HCT116 (cell line): ENCODE data around the gene ABCC11. TPM values are rescaled to one million over a fixed set of nuclear protein-coding genes. Genes with fewer than 3 reads are reported as not detected.

ENCODE experiments used
- ATAC-seq: fragments of 200-7000 bp; cut with Tn5 transposase; 2 replicates; pipeline ENCODE4 v1.9.1; 2020; ENCODE audit warnings: mild to moderate bottlenecking, moderate library complexity
- BruUV-seq: library from RNA; stranded (reverse); fragments of 400-500 nt; replicated peaks from 2 replicates; lab custom pipeline; 2021; lab: Mats Ljungman, UMichigan
- CTCF ChIA-PET: fragments of 300-600 bp; sonication (Branson Sonifier 250); formaldehyde crosslinking; loops from one replicate; lab custom pipeline; 2021; ENCODE audit warnings: antibody characterized with exemption; lab: Charles Lee
- POLR2A ChIA-PET: fragments of 300-600, 350-600 bp; sonication (Branson Sonifier 250); formaldehyde crosslinking; loops from one replicate; lab custom pipeline; 2021; ENCODE audit warnings: antibody characterized with exemption; lab: Charles Lee
- RAD21 ChIA-PET, 2 experiments: fragments of 300-600 bp; sonication (Branson Sonifier 250); formaldehyde crosslinking; loops; one replicate each; lab custom pipeline; 2023; ENCODE audit warnings: low total read pairs in 2 of 2; ENCODE audit not compliant: uncharacterized antibody in 2 of 2, unreplicated experiment in 2 of 2, low non-redundant PET in 1 of 2; lab: Charles Lee
- DNase-seq: peaks from one replicate; pipeline ENCODE4 v3.0.0-alpha.2; 2010; ENCODE audit warnings: low read depth, low spot score
- H2AFZ ChIP-seq: fragments of 200-600 bp; shearing (Covaris generic), sonication (generic); 2 replicates; pipeline ENCODE4 v1.6.1; 2017; ENCODE audit warnings: low read depth, mixed run types, mixed read lengths, antibody characterized with exemption, low read length; ENCODE audit not compliant: poor library complexity, severe bottlenecking
- H3K27ac ChIP-seq: 2 replicates; pipeline ENCODE4 v1.5.1; 2012; ENCODE audit warnings: low read depth, low read length
- H3K27me3 ChIP-seq: fragments of 200-600 bp; sonication (generic); 2 replicates; pipeline ENCODE4 v1.6.1; 2016; ENCODE audit warnings: mixed run types, low read length, mixed read lengths; ENCODE audit not compliant: insufficient read depth
- H3K36me3 ChIP-seq, 2 experiments: fragments of 200-500 bp in 1 of 2; fragments of 200-600 bp in 1 of 2; sonication (Bioruptor generic) in 1 of 2; sonication (generic) in 1 of 2; 2 replicates each; pipeline versions ENCODE4 v1.5.1 to v1.6.1; 2014 to 2016; ENCODE audit warnings: low read length in 2 of 2, inconsistent platforms in 1 of 2, mixed read lengths in 1 of 2, mixed run types in 1 of 2; ENCODE audit not compliant: insufficient read depth in 2 of 2, control insufficient read depth in 1 of 2
- H3K4me1 ChIP-seq, 2 experiments: fragments of 200-600 bp in 1 of 2; sonication (generic) in 1 of 2; 2 replicates each; pipeline versions ENCODE4 v1.5.1 to v1.6.1; 2012 to 2017; ENCODE audit warnings: low read length in 2 of 2, inconsistent platforms in 1 of 2, mild to moderate bottlenecking in 1 of 2, mixed read lengths in 1 of 2, mixed run types in 1 of 2, moderate library complexity in 1 of 2; ENCODE audit not compliant: insufficient read depth in 2 of 2, control insufficient read depth in 1 of 2
- H3K4me2 ChIP-seq: fragments of 200-600 bp; sonication (generic); 2 replicates; pipeline ENCODE4 v1.6.1; 2017; ENCODE audit warnings: mixed run types, low read length, mixed read lengths
- H3K4me3 ChIP-seq, 2 experiments: fragments of 200-600 bp in 1 of 2; sonication (generic) in 1 of 2; replicated peaks in 1 of 2; 2 replicates each; pipeline ENCODE4 v1.5.1; 2011 to 2016; ENCODE audit warnings: low read length in 2 of 2, control low read depth in 1 of 2, low read depth in 1 of 2, mild to moderate bottlenecking in 1 of 2, mixed read lengths in 1 of 2, mixed run types in 1 of 2
- H3K79me2 ChIP-seq: fragments of 200-600 bp; sonication (generic); 2 replicates; pipeline ENCODE4 v1.6.1; 2017; ENCODE audit warnings: mild to moderate bottlenecking, mixed run types, low read length, moderate library complexity, mixed read lengths; ENCODE audit not compliant: insufficient read depth
- H3K9ac ChIP-seq: fragments of 200-600 bp; sonication (generic); 2 replicates; pipeline ENCODE4 v1.6.1; 2016; ENCODE audit warnings: low read length, mixed read lengths
- H3K9me2 ChIP-seq: fragments of 200-600 bp; sonication (generic), shearing (Covaris generic); 2 replicates; pipeline ENCODE4 v1.6.1; 2017; ENCODE audit warnings: mixed run types, mild to moderate bottlenecking, moderate library complexity; ENCODE audit not compliant: insufficient read depth
- H3K9me3 ChIP-seq, 2 experiments: fragments of 200-500 bp in 1 of 2; fragments of 200-600 bp in 1 of 2; sonication (Bioruptor generic) in 1 of 2; sonication (generic) in 1 of 2; 2 replicates each; pipeline ENCODE4 v1.6.1; 2014 to 2017; ENCODE audit warnings: low read length in 2 of 2, mixed read lengths in 2 of 2, inconsistent platforms in 1 of 2, low read depth in 1 of 2, mild to moderate bottlenecking in 1 of 2, mixed run types in 1 of 2, moderate library complexity in 1 of 2; ENCODE audit not compliant: control insufficient read depth in 1 of 2, insufficient read depth in 1 of 2
- H4K20me1 ChIP-seq: fragments of 200-600 bp; sonication (generic), shearing (Covaris generic); 2 replicates; pipeline ENCODE4 v1.6.1; 2017; ENCODE audit warnings: mixed run types, mild to moderate bottlenecking, moderate library complexity; ENCODE audit not compliant: insufficient read depth
- EGR1 ChIP-seq: IDR thresholded peaks from 2 replicates; pipeline ENCODE4 v1.6.1; 2012; ENCODE audit warnings: low read depth
- POLR2A ChIP-seq: IDR thresholded peaks from 2 replicates; pipeline ENCODE4 v1.7.0; 2011; ENCODE audit warnings: borderline replicate concordance; ENCODE audit not compliant: insufficient read depth, insufficient read length; ENCODE audit errors: extremely low read depth
- SRF ChIP-seq: IDR thresholded peaks from 2 replicates; pipeline ENCODE4 v1.6.1; 2012; ENCODE audit warnings: low read depth
- ZNF274 ChIP-seq: fragments of 200-500 bp; sonication (Bioruptor generic); IDR thresholded peaks from 2 replicates; pipeline ENCODE4 v1.6.1; 2014; ENCODE audit warnings: mild to moderate bottlenecking, low read depth, low read length, inconsistent platforms
- intact Hi-C: fragments of 100-400 bp; cut with micrococcal nuclease; formaldehyde crosslinking; loops from 2 replicates; pipeline ENCODE4 v1.10.0; 2022
- total RNA-seq: library from RNA; stranded (reverse); gene quantifications from one replicate; pipeline ENCODE4 v1.2.1, GENCODE V29; 2021; ENCODE audit not compliant: unreplicated experiment
- TF ChIP-seq, protein P1 (sequence below): IDR thresholded peaks from 2 replicates; pipeline ENCODE4 v1.6.1; 2011; ENCODE audit warnings: mild to moderate bottlenecking, low read length, moderate library complexity; ENCODE audit not compliant: insufficient replicate concordance; ENCODE audit errors: extremely low read depth
- TF ChIP-seq, protein P2 (sequence below): IDR thresholded peaks from 2 replicates; pipeline ENCODE4 v1.6.1; 2012
- TF ChIP-seq, protein P3 (sequence below): IDR thresholded peaks from 2 replicates; pipeline ENCODE4 v1.6.1; 2012

The ABCC11 gene
- total RNA-seq, 1 experiment from 2014 or later = 0.54 TPM

DNA sequence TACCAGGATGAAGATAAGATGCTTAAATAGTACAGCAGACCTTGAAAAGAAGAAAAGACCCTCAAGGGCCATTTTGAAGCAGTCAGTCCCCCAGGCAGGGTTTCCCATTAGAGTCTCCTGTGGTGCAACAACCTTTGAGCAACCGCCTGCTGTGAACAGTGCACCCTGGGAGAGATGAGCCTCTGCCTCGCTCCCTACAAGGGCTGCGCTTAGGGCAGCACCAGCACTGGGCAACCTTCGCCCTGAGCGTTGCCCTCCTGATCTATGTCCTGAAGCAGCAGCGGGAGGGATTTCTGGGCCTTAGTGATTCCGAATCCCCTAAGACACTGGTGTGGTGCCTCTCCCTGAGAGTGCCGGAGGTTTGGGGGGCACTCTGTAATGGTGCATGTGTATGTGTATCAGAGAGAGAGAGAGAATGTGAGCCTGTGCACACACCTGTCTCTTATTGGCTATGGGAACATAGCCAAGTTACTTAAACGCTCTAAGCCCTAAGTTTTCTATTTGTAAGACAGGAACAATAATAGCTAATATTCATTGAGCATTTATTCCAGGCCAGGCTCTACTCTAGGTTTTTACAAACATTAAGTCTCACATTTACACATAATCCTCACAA lies 66.4 kb downstream of the ABCC11 start:
- Histone ChIP-seq H3K27me3 (no peaks in the 10 kb centered on the region), H3K36me3 (no peaks in the 10 kb centered on the region), H3K9me2 (no peaks in the 10 kb centered on the region), H4K20me1 (no peaks in the 10 kb centered on the region), H3K4me1 (no peaks in the 10 kb centered on the region), H3K4me2 (no peak overlapping the region), H3K9ac (no peak overlapping the region), H3K4me3 (no peak overlapping the region), H3K27ac (no peak overlapping the region), H3K9me3 (no peaks in the 10 kb centered on the region), H3K79me2 (no peaks in the 10 kb centered on the region), H2AFZ (no peak overlapping the region)
- ChIA-PET POLR2A (no interaction called here), RAD21 (no interaction called here), CTCF (no interaction called here)
- DNase-seq (no peak), ATAC-seq (no peak)
- intact Hi-C loops = no loop called here
- TF ChIP-seq ZNF274 = no peak
- TF ChIP-seq POLR2A = no peak
- TF ChIP-seq, protein P1, sequence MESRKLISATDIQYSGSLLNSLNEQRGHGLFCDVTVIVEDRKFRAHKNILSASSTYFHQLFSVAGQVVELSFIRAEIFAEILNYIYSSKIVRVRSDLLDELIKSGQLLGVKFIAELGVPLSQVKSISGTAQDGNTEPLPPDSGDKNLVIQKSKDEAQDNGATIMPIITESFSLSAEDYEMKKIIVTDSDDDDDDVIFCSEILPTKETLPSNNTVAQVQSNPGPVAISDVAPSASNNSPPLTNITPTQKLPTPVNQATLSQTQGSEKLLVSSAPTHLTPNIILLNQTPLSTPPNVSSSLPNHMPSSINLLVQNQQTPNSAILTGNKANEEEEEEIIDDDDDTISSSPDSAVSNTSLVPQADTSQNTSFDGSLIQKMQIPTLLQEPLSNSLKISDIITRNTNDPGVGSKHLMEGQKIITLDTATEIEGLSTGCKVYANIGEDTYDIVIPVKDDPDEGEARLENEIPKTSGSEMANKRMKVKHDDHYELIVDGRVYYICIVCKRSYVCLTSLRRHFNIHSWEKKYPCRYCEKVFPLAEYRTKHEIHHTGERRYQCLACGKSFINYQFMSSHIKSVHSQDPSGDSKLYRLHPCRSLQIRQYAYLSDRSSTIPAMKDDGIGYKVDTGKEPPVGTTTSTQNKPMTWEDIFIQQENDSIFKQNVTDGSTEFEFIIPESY = no peak
- TF ChIP-seq SRF = no peak
- TF ChIP-seq, protein P2, sequence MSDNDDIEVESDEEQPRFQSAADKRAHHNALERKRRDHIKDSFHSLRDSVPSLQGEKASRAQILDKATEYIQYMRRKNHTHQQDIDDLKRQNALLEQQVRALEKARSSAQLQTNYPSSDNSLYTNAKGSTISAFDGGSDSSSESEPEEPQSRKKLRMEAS = no peak
- no peak for TF ChIP-seq EGR1
- TF ChIP-seq, protein P3, sequence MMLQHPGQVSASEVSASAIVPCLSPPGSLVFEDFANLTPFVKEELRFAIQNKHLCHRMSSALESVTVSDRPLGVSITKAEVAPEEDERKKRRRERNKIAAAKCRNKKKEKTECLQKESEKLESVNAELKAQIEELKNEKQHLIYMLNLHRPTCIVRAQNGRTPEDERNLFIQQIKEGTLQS = no peak
- no TSS peak for BruUV-seq
